Glutamatergic neuron (in vitro differentiated cells): Measurements from ENCODE around the gene MTHFR. TPM values are rescaled to one million over a fixed set of nuclear protein-coding genes. Genes with fewer than 3 reads are reported as not detected.
A peak's percentile ranks its signal among the peaks of the same experiment; 100 is the strongest.

ENCODE experiments used
- DNase-seq: peaks from one replicate; pipeline ENCODE4 v3.0.0; 2022
- H3K27ac Mint-ChIP-seq: one replicate; pipeline ENCODE4 v1.8.0; 2020; ENCODE audit warnings: mild to moderate bottlenecking, mixed read lengths, inconsistent platforms; ENCODE audit not compliant: unreplicated experiment
- H3K27me3 Mint-ChIP-seq: one replicate; pipeline ENCODE4 v1.8.0; 2020; ENCODE audit warnings: mild to moderate bottlenecking, moderate library complexity, mixed read lengths, inconsistent platforms; ENCODE audit not compliant: unreplicated experiment
- H3K36me3 Mint-ChIP-seq: one replicate; pipeline ENCODE4 v1.8.0; 2020; ENCODE audit warnings: mild to moderate bottlenecking, mixed read lengths, inconsistent platforms; ENCODE audit not compliant: unreplicated experiment
- H3K4me1 Mint-ChIP-seq: one replicate; pipeline ENCODE4 v1.8.0; 2020; ENCODE audit warnings: mild to moderate bottlenecking, low read depth, mixed read lengths, inconsistent platforms; ENCODE audit not compliant: unreplicated experiment
- H3K4me3 Mint-ChIP-seq: one replicate; pipeline ENCODE4 v1.8.0; 2020; ENCODE audit warnings: mild to moderate bottlenecking, mixed read lengths, inconsistent platforms; ENCODE audit not compliant: unreplicated experiment
- H3K9me3 Mint-ChIP-seq: one replicate; pipeline ENCODE4 v1.8.0; 2020; ENCODE audit warnings: mild to moderate bottlenecking, moderate library complexity, mixed read lengths, inconsistent platforms; ENCODE audit not compliant: unreplicated experiment
- total RNA-seq: library from RNA; stranded (reverse); fragmentation: NEBNext Ultra II Directional; extraction: Animal tissue kit (Norgen Biotek cat#: 25700); gene quantifications from one replicate; pipeline ENCODE4 v1.2.1, GENCODE V29; 2021; ENCODE audit not compliant: unreplicated experiment
- TF ChIP-seq, protein P1 (sequence below): fragments of 200-600 bp; sonication (generic); IDR thresholded peaks from one replicate; pipeline ENCODE4 v1.5.0; 2021; ENCODE audit not compliant: partially characterized antibody, unreplicated experiment

Gene MTHFR
- total RNA-seq, 1 donor from 2014 or later = 83.2 TPM

DNA sequence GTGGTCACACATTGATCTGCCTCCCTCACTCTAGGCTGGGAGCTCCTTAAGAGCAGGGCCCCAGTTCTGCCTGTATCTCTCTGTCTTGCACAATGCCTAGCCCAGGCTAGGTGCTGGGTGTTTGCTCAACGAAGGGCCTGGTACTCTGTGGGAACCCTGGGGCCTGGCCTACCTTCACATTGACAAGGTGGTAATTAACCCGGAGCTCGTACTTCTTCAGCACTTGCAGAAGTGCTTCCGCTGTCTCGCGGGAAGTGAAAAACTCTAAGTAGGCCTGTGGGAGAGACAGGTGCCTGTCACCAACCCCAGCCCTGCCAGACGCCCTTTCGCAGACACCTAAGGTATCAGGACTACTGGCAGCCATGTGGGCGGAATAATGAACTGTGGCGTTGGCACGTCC, 13.7 kb downstream of the MTHFR start:
- no peak for DNase-seq
- Mint-ChIP-seq H3K4me3 (peak overlapping the region; percentile 28), H3K4me1 (peaks cover 2% of the 10 kb centered on the region), H3K27ac (no peak overlapping the region), H3K36me3 (no peaks in the 10 kb centered on the region), H3K9me3 (peaks cover 7% of the 10 kb centered on the region), H3K27me3 (peaks cover 13% of the 10 kb centered on the region)
- TF ChIP-seq, protein P1, sequence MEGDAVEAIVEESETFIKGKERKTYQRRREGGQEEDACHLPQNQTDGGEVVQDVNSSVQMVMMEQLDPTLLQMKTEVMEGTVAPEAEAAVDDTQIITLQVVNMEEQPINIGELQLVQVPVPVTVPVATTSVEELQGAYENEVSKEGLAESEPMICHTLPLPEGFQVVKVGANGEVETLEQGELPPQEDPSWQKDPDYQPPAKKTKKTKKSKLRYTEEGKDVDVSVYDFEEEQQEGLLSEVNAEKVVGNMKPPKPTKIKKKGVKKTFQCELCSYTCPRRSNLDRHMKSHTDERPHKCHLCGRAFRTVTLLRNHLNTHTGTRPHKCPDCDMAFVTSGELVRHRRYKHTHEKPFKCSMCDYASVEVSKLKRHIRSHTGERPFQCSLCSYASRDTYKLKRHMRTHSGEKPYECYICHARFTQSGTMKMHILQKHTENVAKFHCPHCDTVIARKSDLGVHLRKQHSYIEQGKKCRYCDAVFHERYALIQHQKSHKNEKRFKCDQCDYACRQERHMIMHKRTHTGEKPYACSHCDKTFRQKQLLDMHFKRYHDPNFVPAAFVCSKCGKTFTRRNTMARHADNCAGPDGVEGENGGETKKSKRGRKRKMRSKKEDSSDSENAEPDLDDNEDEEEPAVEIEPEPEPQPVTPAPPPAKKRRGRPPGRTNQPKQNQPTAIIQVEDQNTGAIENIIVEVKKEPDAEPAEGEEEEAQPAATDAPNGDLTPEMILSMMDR = no peak

GRCh38 chr1:11790880-11791715, 14.7 kb downstream of the MTHFR start:
- Mint-ChIP-seq H3K4me3 (peak overlapping the region; percentile 30), H3K9me3 (peaks cover 4% of the 10 kb centered on the region), H3K36me3 (no peaks in the 10 kb centered on the region), H3K27me3 (peaks cover 13% of the 10 kb centered on the region), H3K4me1 (peaks cover 2% of the 10 kb centered on the region), H3K27ac (no peak overlapping the region)
- no peak for DNase-seq
- TF ChIP-seq, protein P1 = no peak

DNA sequence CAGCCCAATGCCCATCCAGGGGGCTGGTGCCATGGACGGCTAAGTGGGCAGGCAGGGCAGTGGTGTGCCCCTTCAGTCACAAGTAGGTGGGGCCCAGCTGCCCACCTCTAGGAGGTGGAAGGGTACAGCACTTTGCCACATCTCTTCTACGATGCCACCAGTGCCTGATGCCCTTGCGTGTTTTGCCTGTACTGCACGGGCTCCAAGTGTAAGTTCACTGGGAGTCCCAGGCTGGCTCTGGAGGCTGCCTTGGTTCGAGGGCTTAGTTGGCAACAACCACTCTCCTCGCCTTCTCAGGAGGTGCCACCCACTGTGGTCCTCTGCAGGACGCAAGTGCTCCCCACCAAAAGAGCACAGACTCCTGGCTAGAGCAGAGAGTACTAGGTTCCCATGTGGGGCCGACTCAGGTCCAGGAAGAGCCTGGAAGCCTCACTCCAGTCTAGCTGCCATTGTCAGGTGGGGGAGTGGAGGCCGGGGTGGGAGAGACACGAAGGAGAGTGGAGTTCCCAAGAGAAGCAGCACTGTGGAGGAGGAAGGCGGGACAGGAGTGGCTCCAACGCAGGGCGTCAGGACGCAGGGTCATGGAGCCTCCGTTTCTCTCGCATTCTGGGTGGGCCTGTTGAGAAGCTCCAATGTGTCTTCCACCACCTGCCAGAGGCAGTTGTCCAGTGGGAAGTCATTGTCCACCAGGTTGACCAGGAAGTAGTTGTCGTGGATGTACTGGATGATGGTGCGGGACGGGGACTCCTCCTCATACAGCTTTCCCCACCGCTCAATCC, 15.5 kb downstream of the MTHFR start:
- H3K36me3 Mint-ChIP-seq = no peaks in the 10 kb centered on the region
- peaks cover 7% of the 10 kb centered on the region for H3K9me3 Mint-ChIP-seq
- TF ChIP-seq, protein P1 = no peak
- peaks cover 4% of the 10 kb centered on the region for H3K4me1 Mint-ChIP-seq
- no peak for DNase-seq
- peaks cover 12% of the 10 kb centered on the region for H3K27me3 Mint-ChIP-seq
- no peak overlapping the region for H3K27ac Mint-ChIP-seq
- H3K4me3 Mint-ChIP-seq = peak overlapping the region; percentile 30

- peaks cover 4% of the 10 kb centered on the region for H3K4me1 Mint-ChIP-seq
- peaks cover 7% of the 10 kb centered on the region for H3K9me3 Mint-ChIP-seq
Observed at GRCh38 chr1:11789126-11790067, 16.4 kb downstream of the MTHFR start.

More at GRCh38 chr1:11789126-11790067, 16.4 kb downstream of the MTHFR start:
- no peak for DNase-seq
- Mint-ChIP-seq H3K27me3 (peaks cover 10% of the 10 kb centered on the region), H3K27ac (no peak overlapping the region), H3K36me3 (no peaks in the 10 kb centered on the region), H3K4me3 (no peak overlapping the region)
- TF ChIP-seq, protein P1 = no peak
